ENCODE data around the gene RIC1. TPM values are rescaled to one million over a fixed set of nuclear protein-coding genes. Genes with fewer than 3 reads are reported as not detected.
"Not testable (repeated sequence)": the region's sequence is repeated elsewhere in the genome, so short reads cannot be mapped to it uniquely, and the experiment has no call there.

The RIC1 gene
- total and polyA plus RNA-seq, 2 of the 8 experiments (the other 6 are each of a cell fraction or from before 2014, with no cell fraction given): 10.7 to 24.5 TPM

- H4K91ac ChIP-seq (replicated peaks; ENCODE audit: insufficient read length, low read length); H2AFZ ChIP-seq (ENCODE audit: low read length); H3K4me3 ChIP-seq (ENCODE audit: extremely low read depth in 1 of 4, insufficient read depth in 2 of 4, low read depth in 3 of 4, low read length in 4 of 4); DNase-seq (ENCODE audit: low read depth in 1 of 2, low spot score in 2 of 2); H3K9me3 ChIP-seq (ENCODE audit: insufficient read depth in 2 of 2, low read depth in 1 of 2, low read length in 1 of 2); H3K18ac ChIP-seq (ENCODE audit: extremely low read depth, low read length); H3K79me2 ChIP-seq (ENCODE audit: control insufficient read depth in 1 of 2, insufficient read depth in 2 of 2, low read length in 2 of 2); H3K14ac ChIP-seq (ENCODE audit: insufficient read length); H2BK20ac ChIP-seq (ENCODE audit: low read length); H4K20me1 ChIP-seq (replicated peaks in 1 of 2; ENCODE audit: control insufficient read depth in 1 of 2, insufficient read depth in 2 of 2, low read length in 2 of 2); POLR2A ChIA-PET (ENCODE audit: partially characterized antibody); H3K27me3 ChIP-seq (replicated peaks in 1 of 4; ENCODE audit: control insufficient read depth in 3 of 4, extremely low read depth in 1 of 4, insufficient read depth in 3 of 4, low read length in 3 of 4); H2BK15ac ChIP-seq (ENCODE audit: low read length); H3K23me2 ChIP-seq (ENCODE audit: low read depth, low read length); H3K56ac ChIP-seq (replicated peaks; ENCODE audit: insufficient read length, low read depth, low read length); H3K4me1 ChIP-seq (replicated peaks in 1 of 4; ENCODE audit: control insufficient read depth in 3 of 4, insufficient read depth in 4 of 4, low read length in 3 of 4); H2AK5ac ChIP-seq (ENCODE audit: low read depth, low read length); FAIRE-seq; H3K27ac ChIP-seq (ENCODE audit: low read depth, low read length); H3K4me2 ChIP-seq (ENCODE audit: insufficient read depth in 1 of 2, low read depth in 2 of 2, low read length in 2 of 2); H2BK120ac ChIP-seq (replicated peaks; ENCODE audit: low read depth, low read length); H3K23ac ChIP-seq (ENCODE audit: insufficient read length); H4K8ac ChIP-seq (ENCODE audit: extremely low read depth, insufficient read depth, low read length); H3K4ac ChIP-seq (replicated peaks; ENCODE audit: insufficient read length, low read depth, low read length); H4K5ac ChIP-seq (ENCODE audit: insufficient read length, low read depth, low read length); H3K79me1 ChIP-seq (ENCODE audit: low read depth, low read length); H2BK5ac ChIP-seq (ENCODE audit: low read depth, low read length); H3K9ac ChIP-seq (replicated peaks in 1 of 4; ENCODE audit: extremely low read depth in 1 of 4, low read depth in 3 of 4, low read length in 3 of 4); H2BK12ac ChIP-seq (ENCODE audit: low read depth, low read length): not testable (repeated sequence)
- CTCF ChIA-PET (ENCODE audit: partially characterized antibody): interaction anchor here (0.7 kb wide), 1 partner anchor 154 kb away, joined by 3 read pairs; no protein-coding TSS in a partner anchor
- H3K36me3 ChIP-seq (ENCODE audit: control insufficient read depth in 2 of 4, insufficient read depth in 4 of 4, low read length in 3 of 4): peaks cover 0 to 12% (median 3%) of the 10 kb centered on the region in 4 experiments; a peak in 4 of 8 replicates
- 92% methylated on average over 2 of the region's 4 CpGs; no CpG with 5 or more reads in 1 of the 2 experiments for WGBS, 2 experiments (ENCODE audit: extremely low coverage in 1 of 2, insufficient coverage in 1 of 2, insufficient read length in 1 of 2, insufficient replicate concordance in 2 of 2, low coverage in 1 of 2, low lambda C conversion rate in 2 of 2, missing lambda C conversion rate in 1 of 2)
These were observed 93.8 kb downstream of the RIC1 start for GRCh38 chr9:5722679-5723078.
